Measurements from ENCODE around the gene CD151. TPM values are rescaled to one million over a fixed set of nuclear protein-coding genes. Genes with fewer than 3 reads are reported as not detected.

CD151 gene
- total RNA-seq, 4 donors from 2014 or later = 328 to 675 (median 614) TPM

GRCh38 chr11:823441-824291 is 9.1 kb upstream of the CD151 start:
- ATAC-seq (ENCODE audit: low FRiP score) (no peak), DNase-seq (ENCODE audit: low spot score) (no peak)
- no peak for TF ChIP-seq CTCF (IDR thresholded peaks at IDR 0.05)

- DNase-seq (ENCODE audit: low spot score) = no peak
- TF ChIP-seq CTCF (IDR thresholded peaks at IDR 0.05) = no peak
- ATAC-seq (ENCODE audit: low FRiP score) = no peak
Measured at GRCh38 chr11:824292-824880, 8.4 kb upstream of the CD151 start.

GRCh38 chr11:824942-825341 is 7.8 kb upstream of the CD151 start:
- TF ChIP-seq CTCF (IDR thresholded peaks at IDR 0.05) = no peak
- no peak for DNase-seq (ENCODE audit: low spot score)
- ATAC-seq (ENCODE audit: low FRiP score) = no peak

- DNase-seq (ENCODE audit: low spot score) (no peak), ATAC-seq (ENCODE audit: low FRiP score) (no peak)
- TF ChIP-seq CTCF (IDR thresholded peaks at IDR 0.05) = no peak
Measured at GRCh38 chr11:825366-826226, 7.2 kb upstream of the CD151 start.

GRCh38 chr11:826227-826621 is 6.5 kb upstream of the CD151 start:
- no peak for ATAC-seq (ENCODE audit: low FRiP score)
- TF ChIP-seq CTCF (IDR thresholded peaks at IDR 0.05) = no peak
- DNase-seq (ENCODE audit: low spot score) = no peak

- ATAC-seq (ENCODE audit: low FRiP score) (no peak), DNase-seq (ENCODE audit: low spot score) (no peak)
- TF ChIP-seq CTCF (IDR thresholded peaks at IDR 0.05) = no peak
Measured at GRCh38 chr11:826836-827145, 6.0 kb upstream of the CD151 start.
